Measurements from ENCODE around the gene SEPSECS. TPM values are rescaled to one million over a fixed set of nuclear protein-coding genes. Genes with fewer than 3 reads are reported as not detected.

The SEPSECS gene
- total RNA-seq, 2 experiments from 2014 or later: 18.5 to 18.7 TPM

DNA sequence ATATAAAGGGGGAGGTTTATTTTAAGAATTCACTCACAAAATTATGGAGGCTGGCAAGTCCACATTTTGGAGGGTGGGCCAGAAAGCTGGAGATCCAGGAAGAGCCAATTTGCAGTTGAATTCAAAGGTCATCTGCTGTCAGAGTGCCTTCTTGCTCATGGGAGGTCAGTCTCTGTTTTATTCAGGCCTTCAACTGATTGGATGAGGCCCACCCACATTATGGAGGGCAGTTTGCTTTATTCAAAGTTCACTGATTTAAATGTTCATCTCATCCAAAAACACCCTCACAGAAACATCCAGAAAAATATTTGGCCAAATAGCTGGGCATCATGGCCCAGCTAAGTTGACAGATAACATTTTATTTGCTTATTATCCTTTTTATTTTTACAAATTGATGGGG lies 59.5 kb downstream of the SEPSECS start:
- H3K9me3 Mint-ChIP-seq: peaks cover 7% of the 10 kb centered on the region
- DNase-seq (no peak), ATAC-seq (ENCODE audit: poor library complexity) (no peak)
- TF ChIP-seq, protein P1, sequence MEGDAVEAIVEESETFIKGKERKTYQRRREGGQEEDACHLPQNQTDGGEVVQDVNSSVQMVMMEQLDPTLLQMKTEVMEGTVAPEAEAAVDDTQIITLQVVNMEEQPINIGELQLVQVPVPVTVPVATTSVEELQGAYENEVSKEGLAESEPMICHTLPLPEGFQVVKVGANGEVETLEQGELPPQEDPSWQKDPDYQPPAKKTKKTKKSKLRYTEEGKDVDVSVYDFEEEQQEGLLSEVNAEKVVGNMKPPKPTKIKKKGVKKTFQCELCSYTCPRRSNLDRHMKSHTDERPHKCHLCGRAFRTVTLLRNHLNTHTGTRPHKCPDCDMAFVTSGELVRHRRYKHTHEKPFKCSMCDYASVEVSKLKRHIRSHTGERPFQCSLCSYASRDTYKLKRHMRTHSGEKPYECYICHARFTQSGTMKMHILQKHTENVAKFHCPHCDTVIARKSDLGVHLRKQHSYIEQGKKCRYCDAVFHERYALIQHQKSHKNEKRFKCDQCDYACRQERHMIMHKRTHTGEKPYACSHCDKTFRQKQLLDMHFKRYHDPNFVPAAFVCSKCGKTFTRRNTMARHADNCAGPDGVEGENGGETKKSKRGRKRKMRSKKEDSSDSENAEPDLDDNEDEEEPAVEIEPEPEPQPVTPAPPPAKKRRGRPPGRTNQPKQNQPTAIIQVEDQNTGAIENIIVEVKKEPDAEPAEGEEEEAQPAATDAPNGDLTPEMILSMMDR (IDR thresholded peaks at IDR 0.05): no peak
- Histone ChIP-seq H3K27ac (ENCODE audit: low read depth in 1 of 2, low read length in 2 of 2) (no peak overlapping the region), H3K36me3 (ENCODE audit: insufficient read depth, low read length) (no peaks in the 10 kb centered on the region), H3K27me3 (ENCODE audit: control insufficient read depth in 1 of 2, insufficient read depth in 2 of 2, low read length in 2 of 2) (no peaks in the 10 kb centered on the region), H3K9me3 (ENCODE audit: control insufficient read depth in 1 of 2, insufficient read depth in 1 of 2, low read length in 2 of 2) (peaks cover 6 to 8% of the 10 kb centered on the region in 2 experiments), H3K4me3 (ENCODE audit: low read length) (no peak overlapping the region), H3K4me1 (ENCODE audit: insufficient read depth, low read length) (no peaks in the 10 kb centered on the region)
- H3K27ac Mint-ChIP-seq: no peak overlapping the region
- ChIA-PET CTCF (no interaction called here), POLR2A (no interaction called here)
- no peaks in the 10 kb centered on the region for H3K36me3 Mint-ChIP-seq (ENCODE audit: low read depth)
- intact Hi-C loops (cut with DNase I, micrococcal nuclease): no loop called here
- no peaks in the 10 kb centered on the region for H3K4me1 Mint-ChIP-seq (ENCODE audit: low read depth)
- no peak overlapping the region for H3K4me3 Mint-ChIP-seq
- peaks cover 11% of the 10 kb centered on the region for H3K27me3 Mint-ChIP-seq

GRCh38 chr4:25100021-25100555 lies 60.2 kb downstream of the SEPSECS start:
- peaks cover 7% of the 10 kb centered on the region for H3K9me3 Mint-ChIP-seq
- no peak overlapping the region for H3K4me3 ChIP-seq (ENCODE audit: low read length)
- CTCF ChIA-PET: no interaction called here
- no peaks in the 10 kb centered on the region for H3K36me3 Mint-ChIP-seq (ENCODE audit: low read depth)
- H3K9me3 ChIP-seq (ENCODE audit: control insufficient read depth in 1 of 2, insufficient read depth in 1 of 2, low read length in 2 of 2): peaks cover 6 to 8% of the 10 kb centered on the region in 2 experiments
- no peak overlapping the region for H3K4me3 Mint-ChIP-seq
- H3K36me3 ChIP-seq (ENCODE audit: insufficient read depth, low read length): no peaks in the 10 kb centered on the region
- no peak overlapping the region for H3K27ac Mint-ChIP-seq
- no peaks in the 10 kb centered on the region for H3K27me3 ChIP-seq (ENCODE audit: control insufficient read depth in 1 of 2, insufficient read depth in 2 of 2, low read length in 2 of 2)
- no peak for DNase-seq
- TF ChIP-seq, protein P1 (IDR thresholded peaks at IDR 0.05): no peak
- H3K4me1 Mint-ChIP-seq (ENCODE audit: low read depth): no peaks in the 10 kb centered on the region
- intact Hi-C loops (cut with DNase I, micrococcal nuclease): no loop called here
- POLR2A ChIA-PET: no interaction called here
- ATAC-seq (ENCODE audit: poor library complexity): no peak
- no peak overlapping the region for H3K27ac ChIP-seq (ENCODE audit: low read depth in 1 of 2, low read length in 2 of 2)
- no peaks in the 10 kb centered on the region for H3K4me1 ChIP-seq (ENCODE audit: insufficient read depth, low read length)
- peaks cover 11% of the 10 kb centered on the region for H3K27me3 Mint-ChIP-seq

GRCh38 chr4:25098964-25099891 lies 61.0 kb downstream of the SEPSECS start:
- TF ChIP-seq, protein P1 (IDR thresholded peaks at IDR 0.05): no peak
- no peak overlapping the region for H3K4me3 Mint-ChIP-seq
- H3K4me1 ChIP-seq (ENCODE audit: insufficient read depth, low read length): no peaks in the 10 kb centered on the region
- peaks cover 8% of the 10 kb centered on the region for H3K9me3 Mint-ChIP-seq
- no peak for DNase-seq
- no peak for ATAC-seq (ENCODE audit: poor library complexity)
- no peak overlapping the region for H3K4me3 ChIP-seq (ENCODE audit: low read length)
- no peaks in the 10 kb centered on the region for H3K36me3 Mint-ChIP-seq (ENCODE audit: low read depth)
- H3K36me3 ChIP-seq (ENCODE audit: insufficient read depth, low read length): no peaks in the 10 kb centered on the region
- POLR2A ChIA-PET: no interaction called here
- H3K27me3 ChIP-seq (ENCODE audit: control insufficient read depth in 1 of 2, insufficient read depth in 2 of 2, low read length in 2 of 2): no peaks in the 10 kb centered on the region
- H3K27ac ChIP-seq (ENCODE audit: low read depth in 1 of 2, low read length in 2 of 2): no peak overlapping the region
- intact Hi-C loops (cut with DNase I, micrococcal nuclease): no loop called here
- CTCF ChIA-PET: no interaction called here
- peaks cover 15% of the 10 kb centered on the region for H3K27me3 Mint-ChIP-seq
- peaks cover 6 to 8% of the 10 kb centered on the region in 2 experiments for H3K9me3 ChIP-seq (ENCODE audit: control insufficient read depth in 1 of 2, insufficient read depth in 1 of 2, low read length in 2 of 2)
- H3K4me1 Mint-ChIP-seq (ENCODE audit: low read depth): no peaks in the 10 kb centered on the region
- H3K27ac Mint-ChIP-seq: no peak overlapping the region
